Stimulated activated CD8-positive, alpha-beta memory T cell treated with anti-CD3 and anti-CD28 coated beads, Interleukin-7, amount 100 ng/mL, for 1 hour (primary cell): ENCODE data around the gene STEAP1B.
"Not testable (repeated sequence)": the region's sequence is repeated elsewhere in the genome, so short reads cannot be mapped to it uniquely, and the experiment has no call there.

Experiments
- DNase-seq, 2 donors: peaks; one replicate each; pipeline ENCODE4 v3.0.0-alpha.2; 2020; ENCODE audit warnings: low read depth in 2 of 2

Gene STEAP1B

GRCh38 chr7:22454446-22454845 is 45.5 kb downstream of the STEAP1B start:
- no peak for DNase-seq

DNA sequence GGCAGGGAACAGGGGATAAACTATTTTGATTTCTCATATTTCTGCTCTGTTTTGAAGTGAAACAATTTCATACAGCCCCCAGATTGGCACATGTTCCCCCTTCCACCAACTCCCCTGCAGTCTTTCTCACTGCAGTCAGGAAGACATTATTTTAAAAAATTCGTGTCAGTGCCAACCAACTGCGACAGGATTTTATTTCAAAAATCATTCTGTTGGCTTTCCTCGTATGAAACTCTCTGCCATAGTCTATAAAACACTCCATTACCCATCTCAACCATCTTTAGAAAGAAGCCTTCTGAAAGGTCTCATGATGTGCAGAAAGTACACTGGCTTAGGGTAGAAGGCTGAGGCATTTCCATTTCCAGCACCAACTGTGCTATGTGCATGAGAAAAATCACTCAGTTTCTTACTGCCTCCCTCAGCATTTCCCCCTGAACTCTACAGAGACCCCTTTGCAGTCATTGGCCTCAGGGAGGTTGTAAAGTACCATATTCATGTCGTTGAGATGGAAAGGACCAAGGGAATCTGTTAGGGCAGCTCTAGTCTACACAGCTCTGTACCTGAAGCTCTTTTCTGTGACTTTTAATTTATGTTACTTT is 46.9 kb downstream of the STEAP1B start:
- no peak for DNase-seq

GRCh38 chr7:22452142-22452959 is 47.6 kb downstream of the STEAP1B start:
- no peak for DNase-seq

GRCh38 chr7:22450013-22450412 is 50.0 kb downstream of the STEAP1B start:
- DNase-seq = not testable (repeated sequence)

GRCh38 chr7:22447762-22448161 is 52.2 kb downstream of the STEAP1B start:
- DNase-seq = no peak

GRCh38 chr7:22447008-22447407 is 53.0 kb downstream of the STEAP1B start:
- no peak for DNase-seq

- no peak for DNase-seq
Observed at GRCh38 chr7:22445853-22446252, 54.1 kb downstream of the STEAP1B start.

- no peak for DNase-seq
Observed at GRCh38 chr7:22445140-22445743, 54.7 kb downstream of the STEAP1B start.

DNA sequence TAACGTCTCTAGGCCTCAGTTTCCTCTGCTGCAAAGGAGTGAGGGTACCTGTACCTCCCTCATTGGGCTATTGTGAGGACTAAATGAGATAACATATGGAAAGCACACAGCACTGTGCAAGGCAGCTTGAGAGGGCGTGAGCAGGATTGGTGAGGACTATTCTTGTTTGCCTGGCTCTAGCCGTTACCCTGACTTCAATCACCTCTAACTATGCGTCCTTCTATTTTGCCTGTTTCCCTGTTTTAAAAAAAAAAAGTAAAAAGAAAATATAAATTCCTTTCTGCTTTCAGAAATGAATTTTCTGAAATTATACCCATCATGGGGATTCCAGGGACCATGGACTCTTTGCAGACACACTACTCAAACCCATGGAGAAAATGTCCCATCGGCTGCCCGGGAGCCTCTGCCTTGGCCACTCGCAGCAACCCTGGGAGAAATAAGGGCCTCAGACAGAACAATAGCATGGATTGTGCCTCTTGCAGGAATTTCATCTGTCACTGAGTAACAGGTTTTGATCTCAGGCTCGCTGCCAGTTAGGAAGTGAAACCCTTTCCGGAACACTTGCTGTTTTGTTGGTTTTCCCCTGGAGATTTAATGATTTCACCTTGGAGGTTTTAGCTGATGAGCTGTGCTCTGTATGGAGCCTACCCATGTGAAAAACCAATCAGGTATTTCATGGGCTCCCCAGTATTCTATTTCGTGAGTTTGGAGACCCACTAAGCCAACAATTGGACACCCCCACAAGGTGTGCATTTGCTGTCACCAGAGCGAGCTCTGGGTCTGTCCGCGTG is 55.6 kb downstream of the STEAP1B start:
- DNase-seq = no peak

DNA sequence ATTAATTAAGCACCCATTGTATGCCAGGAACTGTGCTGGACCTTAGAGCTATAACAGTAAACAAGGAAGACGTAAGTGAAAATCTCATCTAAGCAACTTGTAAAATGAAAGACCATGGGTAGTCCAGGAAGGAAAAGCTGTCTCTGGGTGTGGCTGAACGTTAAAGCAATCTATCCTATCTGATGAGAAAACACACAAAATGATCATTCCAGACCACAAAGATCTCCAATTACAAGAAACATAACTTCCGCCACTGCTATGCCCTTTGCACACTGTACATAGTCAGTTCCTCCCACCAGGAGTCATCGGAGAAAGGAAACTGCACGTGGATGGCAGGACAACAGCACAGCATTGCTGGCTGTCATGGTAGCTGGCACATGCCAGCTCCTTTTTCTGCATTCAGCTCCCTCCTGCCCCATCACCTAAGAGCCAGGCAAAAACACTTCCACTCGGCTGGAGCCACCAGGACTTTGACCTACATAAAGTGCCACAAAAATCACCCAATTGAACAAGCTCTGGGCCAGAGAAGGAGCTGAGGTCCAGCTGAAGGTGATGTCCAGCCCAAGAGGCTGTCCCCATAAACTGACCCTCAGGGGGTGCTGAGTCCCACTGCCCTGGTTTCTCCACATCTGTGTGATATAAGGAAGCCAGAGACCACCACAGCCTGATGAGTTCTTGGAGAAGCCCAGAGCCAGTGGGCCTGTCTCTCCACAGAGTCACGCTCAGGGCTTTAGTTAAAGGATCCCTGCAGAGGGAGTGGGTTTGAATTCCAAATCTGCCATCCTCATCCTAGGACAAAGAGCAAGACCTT is 56.4 kb downstream of the STEAP1B start:
- DNase-seq = no peak

GRCh38 chr7:22442882-22443369 is 57.1 kb downstream of the STEAP1B start:
- no peak for DNase-seq

DNA sequence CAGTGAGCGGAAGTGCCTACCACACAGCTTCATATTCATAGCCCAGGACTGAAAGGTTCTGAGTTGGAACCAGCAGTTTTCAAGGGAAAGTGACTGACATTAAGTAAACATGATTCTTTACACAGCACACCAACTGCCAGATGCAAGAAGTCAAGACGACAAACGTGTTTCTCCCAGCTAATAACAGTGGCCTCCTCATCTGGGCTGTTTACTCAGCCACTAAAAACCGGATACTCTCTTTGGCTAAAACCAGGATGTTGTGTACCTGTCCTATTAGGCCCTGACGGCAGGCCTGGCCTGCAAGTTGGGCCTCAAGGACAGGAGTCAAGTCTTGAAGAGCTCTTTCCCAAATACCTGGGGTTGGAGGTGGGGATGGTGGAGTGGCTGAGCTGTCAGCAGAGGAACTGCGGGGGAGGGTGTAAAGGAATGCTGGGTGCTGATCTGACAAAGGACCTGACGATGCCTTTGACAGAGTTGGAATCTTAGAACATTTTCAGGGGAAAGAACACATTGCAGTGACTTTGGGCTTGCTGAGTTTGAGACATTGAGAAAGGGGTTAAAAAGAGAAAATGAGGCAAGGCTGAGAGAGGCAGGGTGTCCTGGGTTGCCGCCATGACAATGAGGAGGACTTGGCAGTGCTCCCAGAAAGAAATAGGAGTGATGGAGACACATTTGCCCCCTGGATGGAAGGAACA is 57.7 kb downstream of the STEAP1B start:
- DNase-seq = no peak

- no peak for DNase-seq
Observed at GRCh38 chr7:22441157-22441556, 58.8 kb downstream of the STEAP1B start.

DNA sequence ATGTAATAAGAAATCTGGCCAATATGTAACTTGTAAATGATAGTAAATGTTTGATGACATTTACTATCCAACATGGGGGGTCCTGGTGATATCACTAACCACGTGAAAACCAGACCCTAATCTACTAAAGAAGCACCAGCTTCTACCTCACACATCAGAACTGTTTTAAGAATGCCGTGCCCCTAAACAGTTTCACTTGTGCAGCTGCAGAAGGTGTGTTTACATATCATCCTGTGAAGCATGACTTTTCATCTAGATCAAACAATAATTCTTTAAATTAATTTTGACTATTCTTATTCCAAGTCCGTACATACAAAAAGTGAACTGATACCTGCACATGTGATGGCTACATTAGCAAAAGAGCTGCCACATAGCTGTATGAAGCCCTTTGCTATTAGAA is 61.0 kb downstream of the STEAP1B start:
- DNase-seq = no peak

GRCh38 chr7:22436552-22436951 is 63.4 kb downstream of the STEAP1B start:
- not testable (repeated sequence) for DNase-seq

GRCh38 chr7:22435720-22436119 is 64.3 kb downstream of the STEAP1B start:
- DNase-seq = no peak

DNA sequence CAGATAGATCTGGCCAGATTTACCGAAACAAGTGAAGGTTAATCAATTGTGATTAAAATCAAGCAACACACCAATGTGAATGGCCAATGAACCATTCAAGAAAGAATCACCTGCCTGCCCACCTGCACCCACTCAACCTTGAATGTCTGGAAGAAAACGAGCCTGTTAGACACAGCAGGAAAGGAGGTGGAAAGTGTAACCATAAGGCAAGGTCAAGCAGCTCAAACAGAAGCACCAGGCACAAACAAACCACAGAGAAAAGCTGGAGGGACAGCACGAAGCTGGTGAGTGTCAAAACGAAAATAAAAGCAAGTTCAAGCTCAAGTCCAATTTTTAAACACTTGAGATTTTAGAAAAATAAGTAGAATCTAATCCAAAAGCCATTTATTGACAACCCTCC is 64.9 kb downstream of the STEAP1B start:
- no peak for DNase-seq

DNA sequence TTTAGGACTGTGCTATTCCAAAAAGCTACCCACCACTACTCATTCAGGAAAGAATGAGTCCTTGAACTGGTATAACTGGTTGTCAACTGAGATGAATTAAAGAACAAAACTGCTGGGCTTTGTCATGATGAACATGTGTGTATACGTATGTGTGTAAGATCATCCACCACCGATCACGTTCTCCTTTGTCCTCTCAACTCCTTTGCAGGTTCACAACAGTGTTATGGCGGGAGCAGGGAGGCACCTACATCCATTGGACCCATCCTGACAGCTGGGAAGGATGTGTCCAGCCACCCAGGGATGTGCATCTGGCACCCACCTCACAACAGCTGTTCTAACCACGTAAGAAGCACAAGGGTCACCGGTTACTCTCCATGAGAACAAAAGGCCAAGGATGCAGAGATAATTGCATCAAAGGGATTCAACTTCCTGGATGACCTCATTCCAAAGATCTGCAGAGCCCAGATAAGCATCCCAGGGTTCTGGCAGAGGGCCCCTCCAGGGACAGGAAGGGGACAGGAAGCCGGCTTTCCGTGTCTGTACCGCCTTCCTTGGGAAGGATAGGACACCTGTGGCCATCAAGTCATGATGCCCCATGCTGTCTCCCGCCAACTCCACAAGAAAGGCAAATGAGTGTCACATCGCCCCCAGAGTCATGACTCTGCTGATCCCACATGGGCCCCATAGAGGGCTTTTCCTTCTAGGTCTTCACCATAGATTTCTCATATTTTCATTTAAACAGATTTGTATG is 66.1 kb downstream of the STEAP1B start:
- no peak for DNase-seq

- DNase-seq = not testable (repeated sequence)
Observed at GRCh38 chr7:22433165-22433700, 66.8 kb downstream of the STEAP1B start.
